HCT116 (cell line): ENCODE results near the gene CHAMP1.

Experiments
- EGR1 ChIP-seq: IDR thresholded peaks from 2 replicates; pipeline ENCODE4 v1.6.1; 2012; ENCODE audit warnings: low read depth
- EZH2phosphoT487 ChIP-seq: fragments of 200-600 bp; IDR thresholded peaks from 2 replicates; pipeline ENCODE4 v1.6.1; 2018; ENCODE audit warnings: antibody characterized with exemption, borderline replicate concordance
- RAD21 ChIP-seq: IDR thresholded peaks from 2 replicates; pipeline ENCODE4 v1.6.1; 2012; ENCODE audit warnings: low read depth, mild to moderate bottlenecking
- TCF7L2 ChIP-seq: IDR thresholded peaks from 2 replicates; pipeline ENCODE4 v1.7.0; 2011; ENCODE audit warnings: borderline replicate concordance, inconsistent platforms; ENCODE audit not compliant: insufficient read depth, insufficient read length; ENCODE audit errors: extremely low read depth
- YY1 ChIP-seq: IDR thresholded peaks from 2 replicates; pipeline ENCODE4 v1.6.1; 2011; ENCODE audit warnings: low read length, low read depth, moderate library complexity, mild to moderate bottlenecking; ENCODE audit not compliant: insufficient replicate concordance; ENCODE audit errors: extremely low read depth
- ZFX ChIP-seq: fragments of 450-650 bp; IDR thresholded peaks from 2 replicates; pipeline ENCODE4 v1.6.1; 2017
- ZNF274 ChIP-seq: fragments of 200-500 bp; sonication (Bioruptor generic); IDR thresholded peaks from 2 replicates; pipeline ENCODE4 v1.6.1; 2014; ENCODE audit warnings: mild to moderate bottlenecking, low read depth, low read length, inconsistent platforms
- TF ChIP-seq, protein P1 (sequence below), 3 experiments: fragments of 200-600 bp in 1 of 3; sonication (generic) in 1 of 3; IDR thresholded peaks in 2 of 3; conservative IDR thresholded peaks in 1 of 3; 2 replicates each; pipeline ENCODE4 v1.5.1; 2012 to 2017; ENCODE audit warnings: low read depth in 2 of 3, low read length in 2 of 3, antibody characterized with exemption in 1 of 3, borderline replicate concordance in 1 of 3, control low read depth in 1 of 3, mild to moderate bottlenecking in 1 of 3, mixed read lengths in 1 of 3, mixed run types in 1 of 3, moderate library complexity in 1 of 3; ENCODE audit not compliant: insufficient read depth in 1 of 3

- TF ChIP-seq, protein P1, sequence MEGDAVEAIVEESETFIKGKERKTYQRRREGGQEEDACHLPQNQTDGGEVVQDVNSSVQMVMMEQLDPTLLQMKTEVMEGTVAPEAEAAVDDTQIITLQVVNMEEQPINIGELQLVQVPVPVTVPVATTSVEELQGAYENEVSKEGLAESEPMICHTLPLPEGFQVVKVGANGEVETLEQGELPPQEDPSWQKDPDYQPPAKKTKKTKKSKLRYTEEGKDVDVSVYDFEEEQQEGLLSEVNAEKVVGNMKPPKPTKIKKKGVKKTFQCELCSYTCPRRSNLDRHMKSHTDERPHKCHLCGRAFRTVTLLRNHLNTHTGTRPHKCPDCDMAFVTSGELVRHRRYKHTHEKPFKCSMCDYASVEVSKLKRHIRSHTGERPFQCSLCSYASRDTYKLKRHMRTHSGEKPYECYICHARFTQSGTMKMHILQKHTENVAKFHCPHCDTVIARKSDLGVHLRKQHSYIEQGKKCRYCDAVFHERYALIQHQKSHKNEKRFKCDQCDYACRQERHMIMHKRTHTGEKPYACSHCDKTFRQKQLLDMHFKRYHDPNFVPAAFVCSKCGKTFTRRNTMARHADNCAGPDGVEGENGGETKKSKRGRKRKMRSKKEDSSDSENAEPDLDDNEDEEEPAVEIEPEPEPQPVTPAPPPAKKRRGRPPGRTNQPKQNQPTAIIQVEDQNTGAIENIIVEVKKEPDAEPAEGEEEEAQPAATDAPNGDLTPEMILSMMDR (IDR thresholded peaks at IDR 0.05 in 2 of 3, conservative IDR thresholded peaks at IDR 0.05 in 1 of 3; ENCODE audit: borderline replicate concordance in 1 of 3, insufficient read depth in 1 of 3, low read depth in 2 of 3, low read length in 2 of 3) = no peak
- no peak for TF ChIP-seq TCF7L2
- no peak for TF ChIP-seq ZNF274
- TF ChIP-seq EZH2phosphoT487 = no peak
- TF ChIP-seq YY1 = no peak
- TF ChIP-seq EGR1 = no peak
- no peak for TF ChIP-seq RAD21
- no peak for TF ChIP-seq ZFX
These were observed 14.3 kb downstream of the CHAMP1 start for GRCh38 chr13:114328595-114328994.
